Activated CD4-positive, alpha-beta T cell treated with anti-CD3 and anti-CD28 coated beads, Interleukin-2, Interleukin-4, amounts not matched to agents 100 ng/mL and 50 ng/mL, durations not matched to agents 16 hours and 8 hours (primary cell): Measurements from ENCODE around the gene FIBCD1.
"Not testable (repeated sequence)": the region's sequence is repeated elsewhere in the genome, so short reads cannot be mapped to it uniquely, and the experiment has no call there.

Experiments
- DNase-seq: peaks from one replicate; pipeline ENCODE4 v3.0.0-alpha.2; 2020; ENCODE audit warnings: low spot score

FIBCD1 gene

DNA sequence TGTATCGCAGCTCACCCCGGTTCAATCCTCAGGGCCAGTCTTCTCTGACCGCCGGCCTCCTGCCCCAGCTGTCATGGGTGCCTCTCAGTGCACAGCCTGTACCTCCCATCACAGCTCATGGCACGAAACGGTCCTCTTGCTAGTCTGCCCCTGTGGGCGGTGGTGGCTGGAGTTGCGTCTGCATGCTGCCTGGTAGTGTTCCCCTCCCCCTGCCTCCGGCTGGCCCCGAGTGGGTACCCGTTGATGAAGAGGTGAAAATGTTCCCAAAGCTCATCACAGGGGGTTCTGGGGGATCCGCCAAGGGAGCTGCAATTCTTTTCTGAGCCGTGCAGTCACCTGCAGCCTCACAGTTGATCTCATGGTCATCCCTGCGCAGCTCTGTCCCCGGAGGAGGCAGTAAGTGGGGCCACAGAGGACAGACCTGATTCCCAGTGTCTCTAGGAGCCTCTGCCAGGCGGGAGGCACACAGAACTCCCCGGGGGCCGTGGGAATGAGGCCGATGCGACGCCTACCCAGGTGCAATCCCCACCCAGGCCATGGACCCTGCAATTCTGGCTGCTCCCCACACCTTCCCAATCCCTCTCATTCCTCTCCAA is 34.7 kb upstream of the FIBCD1 start:
- DNase-seq, result no peak

DNA sequence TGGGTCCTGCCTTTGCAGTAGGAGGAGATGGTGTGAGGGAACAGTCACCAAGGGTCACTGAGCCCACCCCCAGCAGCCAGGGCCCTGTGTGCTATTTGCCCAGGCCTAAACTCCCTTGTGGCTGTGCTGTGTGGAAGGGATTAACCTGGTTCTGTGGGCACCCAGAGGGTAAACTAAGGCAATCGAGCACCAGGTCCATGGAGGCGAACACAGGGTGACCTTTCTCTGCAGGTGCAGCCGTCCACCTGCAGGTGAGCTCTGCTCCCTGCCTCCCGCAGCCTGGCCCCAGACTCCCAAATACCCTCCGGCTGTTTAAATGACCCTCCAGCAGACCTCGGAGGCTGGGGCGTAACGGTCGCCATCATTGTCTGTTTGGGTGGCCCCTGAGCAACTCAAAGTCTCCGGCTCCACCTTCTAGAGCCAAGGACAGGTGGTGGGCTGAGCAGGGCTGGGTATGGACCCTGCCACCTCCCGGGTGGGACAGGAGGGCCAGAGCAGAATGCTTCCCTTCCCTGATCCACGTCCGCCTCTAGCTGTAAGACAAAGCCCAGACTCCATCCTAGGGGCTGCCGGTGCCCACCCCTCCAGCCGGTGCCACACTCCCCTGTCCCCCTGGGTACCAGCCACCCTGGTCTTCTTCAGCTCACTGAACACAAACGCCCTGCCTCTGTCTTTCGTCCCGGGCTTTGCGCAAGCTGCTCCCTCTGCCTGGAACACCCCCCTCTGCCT is 34.1 kb upstream of the FIBCD1 start:
- DNase-seq, result no peak

DNA sequence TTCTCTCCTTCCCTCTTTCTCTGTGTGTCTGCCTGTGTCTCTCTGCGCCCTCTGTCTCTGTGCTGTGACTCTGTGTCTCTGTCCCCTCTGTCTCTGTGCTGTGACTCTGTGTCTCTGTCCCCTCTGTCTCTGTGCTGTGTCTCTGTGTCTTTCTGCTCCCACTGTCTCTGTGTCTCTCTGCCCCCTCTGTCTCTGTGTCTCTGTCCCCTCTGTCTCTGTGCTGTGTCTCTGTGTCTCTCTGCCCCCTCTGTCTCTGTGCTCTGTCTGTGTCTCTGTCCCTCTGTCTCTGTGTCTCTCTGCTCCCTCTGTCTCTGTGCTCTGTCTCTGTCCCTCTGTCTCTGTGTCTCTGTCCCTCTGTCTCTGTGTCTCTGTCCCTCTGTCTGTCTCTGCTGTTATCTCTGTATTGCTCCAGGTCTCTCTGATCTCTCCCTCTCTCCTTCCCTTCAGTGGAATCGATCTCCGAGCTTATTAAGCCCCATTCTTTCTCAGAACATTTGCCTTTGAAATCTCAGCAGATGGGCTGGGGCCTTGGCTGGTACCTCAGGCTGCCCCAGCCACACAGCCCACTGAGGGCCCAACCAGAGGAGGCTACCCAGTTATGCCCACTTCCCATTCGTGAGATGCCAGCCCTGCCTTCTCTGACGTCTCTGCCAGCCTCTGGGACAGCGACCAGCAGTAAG is 33.4 kb upstream of the FIBCD1 start:
- no peak for DNase-seq

DNA sequence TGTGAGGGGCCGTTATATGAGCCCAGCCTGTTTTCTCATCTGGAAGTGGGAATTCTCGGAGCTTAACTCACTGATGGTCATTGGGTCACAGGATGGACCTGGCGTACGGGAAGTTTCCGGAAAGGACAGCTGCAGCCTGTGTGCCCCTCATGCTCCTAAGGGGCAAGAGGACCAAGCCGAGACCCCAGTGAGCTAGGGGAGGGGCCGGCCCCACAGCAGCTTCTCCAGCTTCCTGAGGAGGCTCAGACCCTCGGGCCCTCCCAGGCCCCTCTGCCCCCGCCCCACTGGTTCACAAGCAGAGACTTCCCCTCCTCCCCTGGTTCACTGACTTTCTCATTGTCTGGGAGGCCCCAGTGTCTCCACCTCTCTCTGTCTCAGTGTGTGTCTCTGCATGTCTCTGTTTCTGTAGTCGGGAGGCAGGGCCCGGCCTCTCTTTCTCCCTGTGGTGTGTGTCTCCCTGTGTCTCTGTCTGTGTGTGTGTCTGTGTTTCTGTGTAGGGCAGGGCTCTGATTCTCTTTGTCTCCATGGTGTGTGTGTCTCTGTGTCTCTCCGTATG is 32.3 kb upstream of the FIBCD1 start:
- DNase-seq, result no peak

DNA sequence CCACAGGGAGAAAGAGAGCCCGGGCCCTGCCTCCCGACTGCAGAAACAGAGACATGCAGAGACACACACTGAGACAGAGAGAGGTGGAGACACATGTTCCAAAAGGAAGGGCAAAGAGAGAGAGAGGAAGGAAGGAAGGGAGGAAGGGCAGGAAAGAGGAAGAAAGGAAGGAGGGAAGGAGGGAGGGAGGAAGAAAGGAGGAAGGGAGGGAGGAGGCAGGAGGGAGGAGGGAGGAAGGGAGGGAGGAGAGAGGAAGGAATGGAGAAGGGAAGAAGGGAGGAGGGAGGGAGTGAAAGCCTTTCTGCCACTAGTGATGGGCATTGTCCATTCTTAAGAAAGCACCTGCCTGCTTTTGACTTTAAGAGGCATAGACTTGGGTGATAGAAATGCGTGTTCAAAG is 31.8 kb upstream of the FIBCD1 start:
- no peak for DNase-seq

DNA sequence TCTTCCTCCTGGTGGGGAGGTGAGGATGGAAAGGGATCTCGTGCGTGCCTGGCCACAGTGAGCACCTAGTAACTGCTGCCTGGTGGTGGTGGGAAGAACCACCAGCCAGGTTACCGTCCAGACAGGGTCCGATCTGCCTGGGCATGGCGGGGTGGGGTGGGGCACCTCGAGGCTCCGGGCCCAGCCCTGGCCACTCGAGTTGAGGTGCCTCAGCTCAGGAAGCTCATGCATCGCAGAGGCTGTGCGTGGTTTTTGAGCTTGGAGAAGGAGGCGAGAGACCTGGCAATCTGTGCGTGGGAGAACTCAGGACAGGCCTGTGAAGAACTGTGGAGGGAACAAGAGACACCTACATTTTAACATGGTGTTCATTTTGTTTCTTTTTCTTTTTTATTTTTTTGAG is 31.0 kb upstream of the FIBCD1 start:
- DNase-seq, result no peak

DNA sequence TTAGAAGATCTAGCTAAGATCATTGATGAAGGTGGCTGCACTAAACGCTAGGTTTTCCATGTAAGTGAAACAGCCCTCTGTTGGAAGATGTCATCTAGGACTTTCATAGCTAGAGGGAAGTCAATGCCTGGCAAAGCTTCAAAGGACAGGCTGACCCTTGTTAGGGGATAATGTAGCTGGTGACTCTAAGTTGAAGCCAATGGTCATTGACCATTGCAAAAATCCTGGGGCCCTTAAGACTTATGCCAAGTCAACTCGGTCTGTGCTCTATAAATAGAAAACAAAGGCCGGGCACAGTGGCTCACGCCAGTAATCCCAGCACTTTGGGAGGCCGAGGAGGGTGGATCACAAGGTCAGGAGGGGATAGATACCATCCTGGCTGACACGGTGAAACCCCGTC is 26.6 kb upstream of the FIBCD1 start:
- DNase-seq, result no peak

DNA sequence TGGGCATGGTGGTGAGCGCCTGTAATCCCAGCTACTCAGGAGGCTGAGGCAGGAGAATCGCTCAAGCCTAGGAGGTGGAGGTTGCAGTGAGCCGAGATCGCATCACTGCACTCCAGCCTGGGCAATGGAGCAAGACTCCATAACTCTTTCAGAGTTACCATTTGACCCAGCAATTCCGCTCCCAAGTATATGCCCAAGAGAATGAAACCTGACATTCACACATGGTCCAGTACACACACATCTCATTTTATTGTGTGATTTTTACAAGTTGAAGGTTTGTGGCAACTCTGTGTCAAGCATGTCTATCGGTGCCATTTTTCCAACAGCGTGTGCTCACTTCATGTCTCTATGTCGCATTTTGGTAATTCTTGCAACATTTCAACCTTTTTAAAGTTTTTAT is 24.9 kb upstream of the FIBCD1 start:
- DNase-seq, result no peak

DNA sequence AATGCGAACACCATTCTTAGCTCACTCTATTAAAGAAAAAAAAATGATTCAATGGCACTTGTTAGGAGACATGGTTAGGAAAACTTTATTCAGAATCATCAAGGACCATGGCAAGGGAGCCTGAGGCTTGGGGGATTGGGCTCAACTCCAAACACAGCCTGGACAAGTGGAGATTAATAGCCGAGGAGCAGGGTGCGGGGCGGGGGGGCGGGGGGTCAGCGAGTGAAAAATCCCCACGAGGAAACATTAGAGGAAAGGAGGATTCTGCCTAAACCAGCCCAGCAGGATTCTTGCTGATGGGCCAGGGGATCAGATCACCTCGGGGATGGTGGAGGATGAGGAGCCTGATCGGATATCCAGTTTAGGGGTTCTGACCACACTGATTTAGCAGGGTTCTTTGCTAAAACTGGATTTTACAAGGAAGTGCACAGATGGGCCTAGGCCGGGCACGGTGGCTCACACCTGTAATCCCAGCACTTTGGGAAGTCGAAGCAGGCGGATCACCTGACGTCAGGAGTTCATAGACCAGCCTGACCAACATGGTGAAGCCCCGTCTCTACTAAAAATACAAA is 24.4 kb upstream of the FIBCD1 start:
- DNase-seq, result no peak

DNA sequence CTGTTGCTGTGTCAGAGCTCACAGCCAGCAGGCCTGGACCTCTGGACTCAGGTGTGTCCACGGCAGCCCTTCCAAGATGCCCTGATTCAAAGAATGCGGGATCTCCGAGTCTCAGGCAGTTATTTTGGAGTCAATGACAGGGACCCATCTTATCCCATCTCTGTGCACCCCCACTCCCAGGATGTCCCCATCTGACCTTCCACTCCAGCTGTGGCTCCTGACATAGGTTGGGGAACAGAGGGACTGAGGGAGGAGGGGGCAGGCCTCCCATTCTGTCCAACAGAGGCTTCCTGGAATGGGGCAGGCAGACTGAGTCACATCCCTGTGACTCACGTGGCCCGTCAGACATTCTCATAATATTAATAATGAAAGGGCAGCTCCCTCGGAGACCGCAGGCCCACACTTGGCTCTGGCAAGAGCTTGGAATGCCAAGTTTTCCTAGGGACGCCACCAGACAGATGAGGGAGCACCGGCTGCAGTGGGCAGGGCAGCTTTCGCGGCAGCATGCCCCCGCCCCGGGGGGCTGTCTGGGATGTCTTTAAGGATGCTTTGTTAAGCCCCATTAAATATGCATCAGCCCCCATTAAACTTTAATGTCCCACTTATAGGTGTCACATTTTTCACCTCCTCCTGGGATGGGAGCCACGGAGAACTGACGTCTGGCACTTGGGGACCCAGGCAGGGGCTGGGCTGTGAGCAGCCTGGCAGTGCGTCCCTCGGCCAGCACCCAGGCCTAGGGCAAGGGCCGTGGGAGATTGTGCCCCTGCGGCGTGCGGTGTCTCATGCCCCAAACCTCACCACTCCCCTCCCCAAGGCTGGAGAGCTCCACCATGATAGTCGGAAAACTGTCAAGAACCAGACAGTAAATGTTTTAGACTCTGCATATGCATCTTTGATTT is 23.6 kb upstream of the FIBCD1 start:
- DNase-seq, result no peak

DNA sequence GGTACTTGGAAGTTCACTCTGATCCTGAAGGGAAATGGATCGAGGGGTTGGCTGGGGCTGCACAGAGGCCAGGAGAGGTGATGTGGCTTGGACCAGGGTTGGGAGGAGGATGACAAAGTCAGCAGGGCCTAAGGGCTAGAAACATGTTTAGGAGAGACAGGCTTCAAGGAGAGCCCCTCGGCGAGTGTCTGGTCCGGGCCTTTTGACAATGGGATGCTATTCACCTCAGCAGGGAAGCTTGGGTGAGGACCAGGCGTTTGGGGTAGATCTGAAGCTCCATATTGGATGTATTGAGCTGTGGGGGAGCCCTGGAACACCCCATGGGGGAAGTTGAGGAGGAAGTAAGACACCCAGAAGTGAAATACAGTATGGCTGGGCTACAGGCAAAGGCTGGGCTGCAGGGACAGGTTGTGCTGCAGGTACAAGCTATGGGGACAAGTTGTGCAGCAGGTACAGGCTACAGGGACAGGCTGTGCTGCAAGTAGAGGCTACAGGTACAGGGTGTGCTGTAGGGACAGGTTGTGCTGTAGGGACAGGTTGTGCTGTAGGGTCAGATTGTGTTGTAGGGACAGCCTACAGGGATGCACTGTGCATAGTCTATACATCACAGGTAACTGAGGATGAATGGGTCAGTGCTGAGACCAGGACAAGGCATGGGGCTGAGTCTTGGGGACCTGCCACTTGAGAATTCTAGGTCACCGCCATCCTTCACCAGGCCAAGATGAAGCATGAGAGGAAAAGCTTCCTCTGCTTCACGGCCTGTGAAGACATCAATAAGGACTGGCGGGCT is 22.7 kb upstream of the FIBCD1 start:
- DNase-seq, result no peak

DNA sequence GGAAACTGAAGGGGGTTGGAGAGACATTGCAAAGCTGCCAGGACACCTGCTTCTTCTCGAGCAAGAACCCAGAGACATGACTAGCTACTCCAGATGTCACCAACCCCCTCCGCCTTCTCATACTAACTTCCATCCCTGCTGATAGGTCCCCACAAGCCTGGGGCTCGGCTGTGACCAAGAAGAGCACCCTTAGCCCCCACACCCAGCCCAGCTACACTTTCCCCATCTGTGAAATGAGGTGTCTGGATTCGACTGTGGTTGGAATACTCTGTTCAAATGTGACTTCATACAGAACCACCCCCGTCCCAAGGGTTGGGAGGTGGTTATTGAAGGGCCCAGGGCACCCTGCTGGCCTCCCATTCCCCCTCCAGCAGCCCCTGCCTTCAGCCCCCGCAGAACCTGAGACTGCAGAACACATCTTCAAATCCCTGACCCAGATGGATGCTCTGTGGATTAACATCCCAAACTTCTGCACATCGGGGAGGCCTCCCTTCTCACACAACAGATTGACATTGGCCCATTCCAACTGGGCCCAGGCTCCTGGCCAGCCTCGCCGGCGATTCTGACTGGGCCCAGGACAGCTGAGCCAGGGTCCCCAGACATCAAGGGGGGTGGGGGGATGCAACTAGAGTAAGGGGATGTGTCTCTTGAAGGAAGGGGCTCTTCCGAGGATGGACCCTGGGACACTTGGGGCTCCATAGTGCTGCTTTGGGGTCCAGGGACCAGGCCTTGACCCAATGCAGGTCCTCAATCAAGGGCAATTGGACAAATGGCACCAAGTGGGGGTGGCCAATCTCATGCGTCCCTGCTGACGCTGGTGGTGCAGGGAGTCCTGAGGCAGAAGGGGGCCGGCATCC is 21.7 kb upstream of the FIBCD1 start:
- no peak for DNase-seq

DNA sequence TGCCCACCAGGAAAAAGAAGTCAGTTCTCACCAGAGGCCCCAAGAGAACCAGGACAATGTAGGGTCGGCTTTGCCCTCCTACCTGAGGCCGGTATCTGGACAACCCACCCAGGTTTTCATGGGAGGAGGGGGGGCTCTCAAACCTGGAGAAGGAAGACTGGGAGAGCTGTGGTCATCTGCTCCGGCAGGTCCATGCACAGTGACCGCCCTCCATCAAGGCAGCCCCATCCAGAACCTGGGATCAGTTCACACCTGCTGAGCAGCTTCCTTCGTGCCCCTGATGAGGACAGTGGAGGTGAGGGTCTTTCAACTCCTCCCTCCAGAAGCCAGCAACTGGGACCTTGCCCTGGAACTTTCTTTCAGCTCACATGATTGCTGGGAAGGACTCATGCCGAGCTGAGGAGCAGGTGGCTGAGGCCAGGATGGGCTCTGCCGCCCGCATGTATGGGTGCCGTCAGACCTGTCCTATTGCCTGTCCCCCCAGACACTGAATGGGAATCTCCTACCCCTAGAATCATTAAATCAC is 20.8 kb upstream of the FIBCD1 start:
- no peak for DNase-seq

DNA sequence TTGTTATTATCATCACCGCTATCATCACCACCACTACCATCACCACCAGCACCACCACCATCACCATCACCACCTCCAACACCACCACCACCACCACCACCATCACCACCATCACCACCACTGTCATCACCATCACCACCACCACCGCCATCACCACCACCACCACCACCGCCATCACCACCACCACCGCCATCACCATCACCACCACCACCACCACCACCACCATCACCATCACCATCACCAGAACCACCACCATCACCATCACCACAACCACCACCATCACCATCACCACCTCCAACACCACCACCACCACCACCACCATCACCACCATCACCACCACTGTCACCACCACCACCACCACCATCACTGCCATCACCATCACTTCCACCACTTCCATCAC is 19.5 kb upstream of the FIBCD1 start:
- DNase-seq, result not testable (repeated sequence)

DNA sequence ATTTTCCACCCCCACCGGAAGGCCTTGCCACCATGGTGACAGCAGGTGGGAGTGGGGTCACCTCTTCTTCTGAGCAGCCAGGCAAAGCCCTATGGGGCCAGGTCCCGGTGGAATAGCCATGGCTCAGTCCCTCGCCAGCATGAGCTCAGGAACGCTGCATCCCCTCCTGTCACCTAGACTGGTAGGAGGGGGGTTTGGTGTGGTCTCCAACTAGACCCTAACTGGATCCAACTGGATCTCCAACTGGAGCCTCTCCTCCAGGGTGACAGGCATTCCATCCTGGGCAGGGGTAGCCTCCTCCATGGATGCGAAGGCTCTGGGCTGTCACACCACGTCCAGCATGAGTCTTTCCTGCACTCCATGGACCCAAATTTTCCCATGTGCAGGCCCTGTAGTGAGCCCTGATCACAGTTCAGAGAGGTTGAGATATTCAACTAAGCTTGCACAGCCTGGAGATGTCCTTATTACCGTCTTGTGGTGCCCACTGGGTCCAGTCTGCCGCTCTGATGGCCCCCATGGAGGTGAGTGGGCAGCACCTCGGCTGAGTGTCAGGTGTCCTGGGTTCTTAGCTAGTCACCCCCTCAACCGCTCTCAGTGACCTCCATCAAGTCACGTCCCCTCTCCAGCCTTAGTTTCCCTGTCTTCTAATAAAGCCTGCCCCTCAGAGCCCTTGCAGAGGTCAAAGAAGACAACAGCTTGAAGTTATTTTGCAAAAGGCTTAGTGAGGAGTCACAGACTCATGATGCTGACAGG is 18.6 kb upstream of the FIBCD1 start:
- DNase-seq, result no peak

DNA sequence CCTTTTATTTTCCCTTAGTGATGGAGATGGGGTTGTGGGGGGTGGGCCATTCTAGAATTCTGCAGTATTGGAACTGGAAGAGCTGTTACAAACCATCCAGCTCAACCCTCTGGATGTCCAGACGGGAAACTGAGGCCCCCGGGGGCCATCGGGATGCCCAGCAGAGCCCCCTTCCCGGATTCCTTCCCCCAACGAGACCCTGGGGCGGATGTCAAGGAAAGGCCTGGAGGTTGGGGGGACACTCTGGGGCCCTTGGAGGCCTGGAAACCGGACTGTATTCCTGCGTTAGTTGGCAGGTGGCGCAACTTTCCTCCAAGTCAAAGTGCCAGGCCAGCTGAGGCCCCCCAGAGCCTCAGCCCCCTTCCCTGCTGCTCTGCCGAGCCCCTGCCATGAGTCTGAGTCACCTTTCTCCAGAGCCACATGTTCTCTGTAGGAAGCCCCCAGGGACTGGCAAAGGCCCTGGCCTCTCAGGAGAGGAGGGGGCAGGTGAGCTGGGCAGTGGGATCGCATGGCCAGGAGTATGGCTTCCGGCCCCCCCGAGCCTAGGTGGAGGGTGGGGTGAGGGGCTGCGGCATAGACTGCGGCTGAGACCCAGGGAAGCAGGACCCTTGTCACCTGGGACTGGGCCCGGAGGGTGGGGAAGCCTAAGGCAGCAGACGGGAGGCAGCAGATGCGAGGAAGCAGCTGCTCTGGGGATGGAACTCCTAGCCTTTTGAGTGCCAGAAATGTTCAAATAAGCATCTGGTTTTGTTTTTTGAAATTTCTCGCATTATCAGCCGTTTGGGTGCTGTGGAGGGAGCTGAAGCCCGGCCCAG is 17.8 kb upstream of the FIBCD1 start:
- DNase-seq, result no peak

DNA sequence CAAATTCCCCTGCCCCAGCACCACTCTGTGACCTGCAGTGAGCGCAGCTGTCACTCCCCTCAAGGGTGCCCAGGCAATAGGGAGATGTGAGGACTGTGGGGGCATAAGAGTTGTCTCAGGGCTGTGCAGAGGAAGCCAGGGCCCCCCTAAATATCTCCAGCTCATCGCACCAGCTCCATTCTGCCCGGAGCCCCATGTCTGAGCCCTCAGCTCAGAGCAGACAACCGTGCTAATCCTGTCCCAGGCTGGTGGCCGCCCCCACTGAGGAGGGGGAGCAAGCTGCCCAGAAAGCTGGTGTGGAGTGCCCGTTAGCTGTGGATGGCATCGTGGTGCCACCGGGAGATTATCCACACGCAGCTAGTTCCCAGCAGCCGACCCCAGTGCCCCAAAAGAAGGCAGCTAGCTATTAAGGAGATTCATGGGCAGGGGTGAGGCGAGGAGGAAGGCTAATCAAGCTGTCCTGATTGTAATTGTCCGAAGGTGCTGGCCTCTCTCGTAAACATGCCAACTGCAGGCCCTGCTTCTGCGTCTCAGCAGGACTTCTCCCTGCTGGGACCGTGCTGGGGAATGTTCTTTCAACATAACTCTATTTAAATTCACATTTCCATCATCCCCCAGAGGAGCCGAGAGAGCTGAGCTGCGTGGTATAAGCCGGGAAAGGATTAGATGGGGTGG is 17.0 kb upstream of the FIBCD1 start:
- no peak for DNase-seq

DNA sequence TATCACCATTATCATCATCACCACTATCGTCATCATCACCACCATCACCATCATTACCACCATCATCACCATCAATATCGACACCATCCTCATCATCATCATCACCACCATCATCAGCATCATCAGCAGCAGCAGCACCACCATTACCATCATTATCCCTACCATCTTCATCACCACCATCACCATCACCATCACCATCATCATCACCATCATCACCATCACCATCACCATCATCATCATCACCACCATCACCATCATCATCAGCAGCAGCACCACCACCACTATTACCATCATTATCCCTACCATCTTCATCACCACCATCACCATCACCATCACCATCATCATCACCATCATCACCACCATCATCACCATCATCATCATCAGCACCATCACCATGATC is 15.9 kb upstream of the FIBCD1 start:
- not testable (repeated sequence) for DNase-seq
